ENCODE data around the gene ZC2HC1B.

Gene ZC2HC1B

GRCh38 chr6:143957679-143958274, 93.5 kb downstream of the ZC2HC1B start:
- no peak overlapping the region for H3K27ac Mint-ChIP-seq

GRCh38 chr6:143958839-143959399, 94.6 kb downstream of the ZC2HC1B start:
- Mint-ChIP-seq H3K4me1 (ENCODE audit: low read depth) (no peaks in the 10 kb centered on the region), H3K36me3 (no peaks in the 10 kb centered on the region), H3K9me3 (ENCODE audit: low read depth) (no peaks in the 10 kb centered on the region), H3K4me3 (no peak overlapping the region), H3K27me3 (no peaks in the 10 kb centered on the region), H3K27ac (no peak overlapping the region)

More at GRCh38 chr6:143957679-143958274, 93.5 kb downstream of the ZC2HC1B start:
- Mint-ChIP-seq H3K36me3 (no peaks in the 10 kb centered on the region), H3K4me3 (no peak overlapping the region), H3K4me1 (ENCODE audit: low read depth) (no peaks in the 10 kb centered on the region), H3K9me3 (ENCODE audit: low read depth) (no peaks in the 10 kb centered on the region), H3K27me3 (no peaks in the 10 kb centered on the region)

DNA sequence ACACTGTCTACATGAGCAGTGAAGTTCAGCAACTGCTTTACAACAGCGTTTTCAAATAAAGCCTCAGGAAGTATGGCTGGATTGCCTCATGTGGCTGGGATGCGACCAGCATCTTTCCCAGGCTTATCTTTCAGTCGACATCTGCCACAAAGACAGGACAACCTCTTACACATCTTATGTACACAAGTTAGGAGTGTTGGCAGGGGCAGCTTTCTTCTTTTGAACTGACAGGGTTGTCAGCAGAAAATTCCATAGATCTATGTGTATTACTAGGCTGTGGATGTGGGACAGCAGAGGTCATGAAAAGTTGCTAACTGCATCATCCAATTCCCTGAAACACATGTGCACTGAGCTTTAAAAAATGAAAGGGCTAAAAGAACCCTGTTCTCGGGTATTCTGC, 95.7 kb downstream of the ZC2HC1B start:
- Mint-ChIP-seq H3K4me3 (no peak overlapping the region), H3K27me3 (no peaks in the 10 kb centered on the region), H3K9me3 (ENCODE audit: low read depth) (no peaks in the 10 kb centered on the region), H3K4me1 (ENCODE audit: low read depth) (no peaks in the 10 kb centered on the region), H3K27ac (no peak overlapping the region), H3K36me3 (no peaks in the 10 kb centered on the region)

GRCh38 chr6:143961066-143961465, 96.8 kb downstream of the ZC2HC1B start:
- Mint-ChIP-seq H3K9me3 (ENCODE audit: low read depth) (no peaks in the 10 kb centered on the region), H3K4me3 (no peak overlapping the region), H3K4me1 (ENCODE audit: low read depth) (no peaks in the 10 kb centered on the region), H3K27me3 (no peaks in the 10 kb centered on the region), H3K36me3 (no peaks in the 10 kb centered on the region), H3K27ac (no peak overlapping the region)

GRCh38 chr6:143961886-143962878, 97.9 kb downstream of the ZC2HC1B start:
- no peak overlapping the region for H3K27ac Mint-ChIP-seq
- H3K4me3 Mint-ChIP-seq = no peak overlapping the region
- no peaks in the 10 kb centered on the region for H3K4me1 Mint-ChIP-seq (ENCODE audit: low read depth)
- H3K9me3 Mint-ChIP-seq (ENCODE audit: low read depth) = no peaks in the 10 kb centered on the region
- no peaks in the 10 kb centered on the region for H3K27me3 Mint-ChIP-seq
- peaks cover 3% of the 10 kb centered on the region for H3K36me3 Mint-ChIP-seq

- Mint-ChIP-seq H3K4me3 (no peak overlapping the region), H3K36me3 (peaks cover 3% of the 10 kb centered on the region), H3K4me1 (ENCODE audit: low read depth) (no peaks in the 10 kb centered on the region), H3K27me3 (no peaks in the 10 kb centered on the region), H3K27ac (no peak overlapping the region), H3K9me3 (ENCODE audit: low read depth) (no peaks in the 10 kb centered on the region)
These were observed 99.1 kb downstream of the ZC2HC1B start for GRCh38 chr6:143963158-143963919.

DNA sequence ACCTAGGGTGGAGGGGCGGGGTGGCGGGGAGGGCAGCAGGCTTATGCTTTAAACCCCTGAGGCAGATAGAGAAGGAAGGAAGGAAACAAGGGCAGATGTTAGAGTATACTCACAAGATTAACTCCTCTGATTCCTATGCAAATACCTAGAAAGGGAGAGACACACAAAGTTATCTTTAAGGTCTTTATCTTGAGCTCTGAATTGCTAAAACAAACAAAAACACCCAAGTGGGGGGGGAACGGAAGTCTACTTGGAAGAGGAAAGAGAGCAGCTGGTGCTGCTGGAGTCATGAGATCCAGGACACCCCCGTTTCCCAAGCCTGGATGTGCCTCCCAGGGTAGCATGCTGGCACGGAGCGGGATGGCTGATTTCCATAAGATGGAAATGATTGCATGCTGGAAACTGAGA, 100.4 kb downstream of the ZC2HC1B start:
- Mint-ChIP-seq H3K4me1 (ENCODE audit: low read depth) (no peaks in the 10 kb centered on the region), H3K9me3 (ENCODE audit: low read depth) (no peaks in the 10 kb centered on the region), H3K27ac (no peak overlapping the region), H3K4me3 (no peak overlapping the region), H3K27me3 (no peaks in the 10 kb centered on the region), H3K36me3 (peaks cover 3% of the 10 kb centered on the region)

- no peaks in the 10 kb centered on the region for H3K9me3 Mint-ChIP-seq (ENCODE audit: low read depth)
- no peaks in the 10 kb centered on the region for H3K4me1 Mint-ChIP-seq (ENCODE audit: low read depth)
- no peak overlapping the region for H3K27ac Mint-ChIP-seq
- H3K4me3 Mint-ChIP-seq = no peak overlapping the region
- no peaks in the 10 kb centered on the region for H3K27me3 Mint-ChIP-seq
- H3K36me3 Mint-ChIP-seq = peaks cover 3% of the 10 kb centered on the region
These were observed 101.4 kb downstream of the ZC2HC1B start for GRCh38 chr6:143965503-143966171.

DNA sequence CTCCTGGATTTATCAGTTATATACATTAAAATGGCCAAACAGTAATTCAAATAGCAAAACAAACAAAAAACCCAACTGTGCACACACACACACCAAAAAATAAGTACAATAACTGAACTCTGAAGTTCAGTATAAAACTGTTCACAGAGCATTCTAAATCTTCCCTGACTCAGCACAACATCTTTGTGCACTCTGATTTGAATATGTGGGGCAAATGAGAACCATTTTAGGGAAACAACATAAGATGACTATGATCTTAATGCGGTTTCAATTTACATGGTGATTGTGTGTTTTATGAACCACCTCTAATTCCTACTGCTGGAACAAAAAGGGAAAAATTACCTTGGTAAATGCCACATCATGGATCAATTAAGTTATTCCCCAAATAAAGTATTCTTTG, 102.0 kb downstream of the ZC2HC1B start:
- Mint-ChIP-seq H3K36me3 (peaks cover 3% of the 10 kb centered on the region), H3K9me3 (ENCODE audit: low read depth) (no peaks in the 10 kb centered on the region), H3K27ac (no peak overlapping the region), H3K27me3 (no peaks in the 10 kb centered on the region), H3K4me1 (ENCODE audit: low read depth) (no peaks in the 10 kb centered on the region), H3K4me3 (no peak overlapping the region)

- no peaks in the 10 kb centered on the region for H3K4me1 Mint-ChIP-seq (ENCODE audit: low read depth)
- H3K36me3 Mint-ChIP-seq = peaks cover 3% of the 10 kb centered on the region
- H3K27ac Mint-ChIP-seq = no peak overlapping the region
- H3K27me3 Mint-ChIP-seq = no peaks in the 10 kb centered on the region
- no peak overlapping the region for H3K4me3 Mint-ChIP-seq
- no peaks in the 10 kb centered on the region for H3K9me3 Mint-ChIP-seq (ENCODE audit: low read depth)
These were observed 103.6 kb downstream of the ZC2HC1B start for GRCh38 chr6:143967706-143968376.

GRCh38 chr6:143969077-143969476, 104.8 kb downstream of the ZC2HC1B start:
- Mint-ChIP-seq H3K27ac (no peak overlapping the region), H3K9me3 (ENCODE audit: low read depth) (no peaks in the 10 kb centered on the region), H3K4me3 (no peak overlapping the region), H3K4me1 (ENCODE audit: low read depth) (no peaks in the 10 kb centered on the region), H3K27me3 (no peaks in the 10 kb centered on the region), H3K36me3 (peaks cover 3% of the 10 kb centered on the region)

- H3K9me3 Mint-ChIP-seq (ENCODE audit: low read depth) = no peaks in the 10 kb centered on the region
- no peaks in the 10 kb centered on the region for H3K4me1 Mint-ChIP-seq (ENCODE audit: low read depth)
- peaks cover 3% of the 10 kb centered on the region for H3K36me3 Mint-ChIP-seq
- no peaks in the 10 kb centered on the region for H3K27me3 Mint-ChIP-seq
- H3K27ac Mint-ChIP-seq = no peak overlapping the region
- H3K4me3 Mint-ChIP-seq = no peak overlapping the region
These were observed 106.4 kb downstream of the ZC2HC1B start for GRCh38 chr6:143970456-143971218.

DNA sequence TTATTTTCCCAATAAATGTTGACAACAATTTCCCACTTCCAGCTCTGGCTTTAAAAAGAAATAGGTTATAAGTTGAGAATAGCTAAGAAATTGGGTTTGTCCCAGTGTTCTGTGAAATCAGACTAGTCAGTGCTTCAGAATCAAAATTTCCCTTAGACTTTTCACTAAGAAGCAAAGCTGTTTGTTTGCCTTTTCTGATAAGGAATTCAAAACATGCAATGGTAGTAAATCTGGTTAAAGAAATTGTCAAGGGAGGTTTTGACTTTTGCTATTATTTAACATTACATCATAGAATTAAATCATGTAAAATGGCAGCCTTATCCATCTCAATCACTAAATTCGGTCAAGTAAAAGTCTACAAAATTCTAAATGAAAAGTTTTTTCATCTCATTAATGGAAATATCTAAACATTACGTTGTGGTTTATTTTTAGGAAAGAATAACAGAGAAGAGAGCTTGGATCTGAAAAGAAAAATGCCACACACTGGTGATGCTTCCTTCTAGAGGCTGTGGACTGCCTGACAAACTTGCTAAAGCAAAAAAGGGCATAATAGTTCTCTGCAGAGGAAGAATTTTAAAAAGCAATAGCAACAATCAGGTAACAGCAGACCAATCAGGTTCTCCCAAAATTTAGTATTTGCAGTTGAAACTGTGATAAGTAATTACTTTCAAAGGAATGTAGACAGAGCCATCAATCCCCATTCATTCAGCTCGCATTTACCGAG, 107.4 kb downstream of the ZC2HC1B start:
- peaks cover under 1% of the 10 kb centered on the region for H3K4me1 Mint-ChIP-seq (ENCODE audit: low read depth)

More for the DNA sequence above, 107.4 kb downstream of the ZC2HC1B start:
- H3K36me3 Mint-ChIP-seq = no peaks in the 10 kb centered on the region
- no peak overlapping the region for H3K27ac Mint-ChIP-seq
- no peaks in the 10 kb centered on the region for H3K9me3 Mint-ChIP-seq (ENCODE audit: low read depth)
- no peaks in the 10 kb centered on the region for H3K27me3 Mint-ChIP-seq
- H3K4me3 Mint-ChIP-seq = no peak overlapping the region
